ENCODE measurements around the gene HPCAL4.

- TF ChIP-seq POLR2AphosphoS5 (IDR thresholded peaks at IDR 0.05; ENCODE audit: low read length) (no peak), CTCF (IDR thresholded peaks at IDR 0.05 in 2 of 3, conservative IDR thresholded peaks at IDR 0.05 in 1 of 3; ENCODE audit: control insufficient read depth in 2 of 3, extremely low read depth in 1 of 3, insufficient read depth in 1 of 3, low read depth in 3 of 3, low read length in 3 of 3) (no peak), MTA3 (IDR thresholded peaks at IDR 0.05; ENCODE audit: borderline replicate concordance, low read length) (no peak), EP300 (IDR thresholded peaks at IDR 0.05; ENCODE audit: borderline replicate concordance in 1 of 2, control insufficient read depth in 1 of 2, low read depth in 2 of 2, low read length in 2 of 2) (no peak), E2F8 (IDR thresholded peaks at IDR 0.05; ENCODE audit: low read depth, partially characterized antibody) (no peak), MAX (IDR thresholded peaks at IDR 0.05; ENCODE audit: low read depth, low read length) (no peak), ATF3 (IDR thresholded peaks at IDR 0.05; ENCODE audit: borderline replicate concordance, extremely low read depth, low read depth, low read length) (no peak), HDGF (IDR thresholded peaks at IDR 0.05) (no peak), PRDM15 (CRISPR knock-in tag; IDR thresholded peaks at IDR 0.05) (no peak), CHD4 (IDR thresholded peaks at IDR 0.05) (no peak), YY1 (IDR thresholded peaks at IDR 0.05; ENCODE audit: low read depth, low read length) (no peak), SIN3A (IDR thresholded peaks at IDR 0.05; ENCODE audit: low read depth, low read length) (no peak)
These were observed 57.8 kb downstream of the HPCAL4 start for GRCh38 chr1:39633422-39633821.

Measured in GM12878 (cell line).